ENCODE measurements around the gene TEX29.

DNA sequence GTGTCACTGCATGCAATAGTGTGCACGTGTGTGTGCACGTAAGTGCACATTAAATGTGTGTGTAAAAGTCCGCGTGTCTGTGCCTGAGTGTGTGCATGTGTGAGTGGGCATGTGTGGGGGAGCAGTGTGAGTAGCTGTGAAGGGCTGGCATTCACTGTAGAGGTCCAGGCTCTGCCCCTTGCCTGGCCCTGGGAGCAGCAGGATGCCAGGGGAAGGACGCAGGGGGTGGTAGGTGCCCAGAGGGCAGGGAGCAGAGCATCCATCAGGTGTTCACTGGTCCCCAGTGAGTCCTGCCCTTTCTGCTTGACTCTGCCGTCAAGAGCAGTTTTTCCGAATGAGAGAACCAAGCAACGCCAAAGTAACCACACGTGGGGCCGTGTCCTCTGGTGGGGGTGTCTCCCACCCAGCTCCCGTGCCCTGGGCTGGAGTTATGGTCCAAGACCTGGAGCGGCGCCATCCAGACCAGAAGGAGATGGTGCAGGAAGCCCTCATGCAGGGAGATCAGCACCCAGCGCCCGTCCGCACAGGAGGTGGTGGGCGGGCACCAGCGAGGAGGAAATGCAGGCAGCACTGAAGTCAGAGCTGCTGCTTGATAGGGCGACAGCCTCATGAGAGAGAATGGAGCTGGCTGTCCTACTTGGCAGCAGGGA, 68.5 kb downstream of the TEX29 start:
- TF ChIP-seq ZNF561 (tag by site-specific recombination; IDR thresholded peaks at IDR 0.05; ENCODE audit: borderline replicate concordance), result no peak
- no peak for TF ChIP-seq ELK4 (IDR thresholded peaks at IDR 0.05; ENCODE audit: borderline replicate concordance, low read depth, low read length)
- no peak for TF ChIP-seq CTCF (tag by site-specific recombination; IDR thresholded peaks at IDR 0.05)
- TF ChIP-seq ZNF423 (tag by site-specific recombination; IDR thresholded peaks at IDR 0.05), result no peak
- TF ChIP-seq ZNF274 (IDR thresholded peaks at IDR 0.05; ENCODE audit: low read length), result no peak
- TF ChIP-seq ZNF274 (tag by site-specific recombination; IDR thresholded peaks at IDR 0.05; ENCODE audit: borderline replicate concordance), result no peak
- TF ChIP-seq ZNF138 (tag by site-specific recombination; IDR thresholded peaks at IDR 0.05; ENCODE audit: borderline replicate concordance), result no peak
- TF ChIP-seq ZNF426 (tag by site-specific recombination; IDR thresholded peaks at IDR 0.05), result no peak
- no peak for TF ChIP-seq ZNF239 (tag by site-specific recombination; IDR thresholded peaks at IDR 0.05)
